ENCODE measurements around the gene PLEKHG4B.
"Not testable (repeated sequence)": the region's sequence is repeated elsewhere in the genome, so short reads cannot be mapped to it uniquely, and the experiment has no call there.

Gene PLEKHG4B

GRCh38 chr5:199950-200645, 108.1 kb downstream of the PLEKHG4B start:
- DNase-seq (ENCODE audit: low read depth), result no peak

- DNase-seq (ENCODE audit: low read depth), result no peak
Measured at GRCh38 chr5:200985-201384, 109.0 kb downstream of the PLEKHG4B start.

GRCh38 chr5:201672-202071, 109.7 kb downstream of the PLEKHG4B start:
- no peak for DNase-seq (ENCODE audit: low read depth)

- no peak for DNase-seq (ENCODE audit: low read depth)
Measured at GRCh38 chr5:203246-203930, 111.4 kb downstream of the PLEKHG4B start.

- DNase-seq (ENCODE audit: low read depth), result no peak
Measured at GRCh38 chr5:204001-204400, 112.0 kb downstream of the PLEKHG4B start.

GRCh38 chr5:204462-204861, 112.5 kb downstream of the PLEKHG4B start:
- no peak for DNase-seq (ENCODE audit: low read depth)

GRCh38 chr5:204966-205670, 113.2 kb downstream of the PLEKHG4B start:
- DNase-seq (ENCODE audit: low read depth), result no peak

- DNase-seq (ENCODE audit: low read depth), result no peak
Measured at GRCh38 chr5:206406-206805, 114.4 kb downstream of the PLEKHG4B start.

- no peak for DNase-seq (ENCODE audit: low read depth)
Measured at GRCh38 chr5:206927-207536, 115.1 kb downstream of the PLEKHG4B start.

- DNase-seq (ENCODE audit: low read depth), result no peak
Measured at GRCh38 chr5:207599-207998, 115.6 kb downstream of the PLEKHG4B start.

- DNase-seq (ENCODE audit: low read depth), result no peak
Measured at GRCh38 chr5:208449-209114, 116.6 kb downstream of the PLEKHG4B start.

- no peak for DNase-seq (ENCODE audit: low read depth)
Measured at GRCh38 chr5:213803-214395, 121.9 kb downstream of the PLEKHG4B start.

- not testable (repeated sequence) for DNase-seq (ENCODE audit: low read depth)
Measured at GRCh38 chr5:215256-215655, 123.3 kb downstream of the PLEKHG4B start.

- not testable (repeated sequence) for DNase-seq (ENCODE audit: low read depth)
Measured at GRCh38 chr5:216076-216475, 124.1 kb downstream of the PLEKHG4B start.

- peak; percentile 97 for DNase-seq (ENCODE audit: low read depth)
Measured at GRCh38 chr5:217494-218456, 125.8 kb downstream of the PLEKHG4B start, which contains the start of the genes CCDC127 and SDHA. TSS of gene CCDC127 (minus strand) at chr5:218153. CDS start at chr5:216849, 1,304 bp downstream. TSS of gene SDHA (plus strand) at chr5:218320. CDS start at chr5:218356, 36 bp downstream.

GRCh38 chr5:218457-219291, 126.7 kb downstream of the PLEKHG4B start:
- DNase-seq (ENCODE audit: low read depth), result no peak

GRCh38 chr5:219460-219863, 127.5 kb downstream of the PLEKHG4B start:
- no peak for DNase-seq (ENCODE audit: low read depth)

GRCh38 chr5:219991-220390, 128.0 kb downstream of the PLEKHG4B start:
- DNase-seq (ENCODE audit: low read depth), result no peak
